A673 (cell line): ENCODE data around the gene TUBA1C. TPM values are rescaled to one million over a fixed set of nuclear protein-coding genes. Genes with fewer than 3 reads are reported as not detected.

Source experiments
- BruUV-seq: library from RNA; stranded (reverse); fragments of 400-500 nt; replicated peaks from 2 replicates; lab custom pipeline; 2021; lab: Mats Ljungman, UMichigan
- CTCF ChIA-PET: fragments of 300-600 bp; sonication (Branson Sonifier 250); formaldehyde crosslinking; loops from one replicate; lab custom pipeline; 2022; ENCODE audit warnings: antibody characterized with exemption; lab: Charles Lee
- POLR2A ChIA-PET: fragments of 300-600 bp; sonication (Branson Sonifier 250); formaldehyde crosslinking; loops from one replicate; lab custom pipeline; 2022; ENCODE audit warnings: antibody characterized with exemption; ENCODE audit not compliant: low non-redundant PET; lab: Charles Lee
- DNase-seq: peaks from one replicate; pipeline ENCODE4 v3.0.0-alpha.2; 2015; ENCODE audit warnings: low spot score
- H3K27ac ChIP-seq: fragments of 200-600 bp; sonication (generic); 2 replicates; pipeline ENCODE4 v1.5.1; 2016; ENCODE audit warnings: mixed run types, low read depth, mild to moderate bottlenecking, mixed read lengths, antibody characterized with exemption, low read length; ENCODE audit not compliant: poor library complexity, severe bottlenecking
- H3K27me3 ChIP-seq: fragments of 200-600 bp; sonication (generic); replicated peaks from 2 replicates; pipeline ENCODE4 v1.6.1; 2017; ENCODE audit warnings: mixed run types, low read depth, mild to moderate bottlenecking, mixed read lengths, antibody characterized with exemption, low read length; ENCODE audit not compliant: insufficient read depth, poor library complexity
- H3K36me3 ChIP-seq: fragments of 200-600 bp; sonication (generic); 2 replicates; pipeline ENCODE4 v1.6.1; 2016; ENCODE audit warnings: mixed run types, mild to moderate bottlenecking, mixed read lengths, antibody characterized with exemption, low read length; ENCODE audit not compliant: insufficient read depth, poor library complexity, severe bottlenecking
- H3K4me1 ChIP-seq: fragments of 200-600 bp; sonication (generic); 2 replicates; pipeline ENCODE4 v1.6.1; 2017; ENCODE audit warnings: mixed run types, mild to moderate bottlenecking, mixed read lengths, antibody characterized with exemption, low read length; ENCODE audit not compliant: insufficient read depth, poor library complexity, severe bottlenecking
- H3K4me3 ChIP-seq: fragments of 200-600 bp; sonication (generic); 2 replicates; pipeline ENCODE4 v1.5.1; 2016; ENCODE audit warnings: low read depth, mixed run types, mild to moderate bottlenecking, mixed read lengths, low read length; ENCODE audit not compliant: poor library complexity, severe bottlenecking
- H3K9me3 ChIP-seq: fragments of 200-600 bp; sonication (generic); 2 replicates; pipeline ENCODE4 v1.6.1; 2016; ENCODE audit warnings: mixed run types, low read depth, mild to moderate bottlenecking, mixed read lengths, antibody characterized with exemption, low read length; ENCODE audit not compliant: poor library complexity, severe bottlenecking
- CTCF ChIP-seq: fragments of 300-800, 200-600 bp; sonication (generic); conservative IDR thresholded peaks from 2 replicates; pipeline ENCODE4 v1.5.1; 2017; ENCODE audit warnings: low read depth, mild to moderate bottlenecking, antibody characterized with exemption, low read length, moderate library complexity, mixed read lengths
- EZH2 ChIP-seq: fragments of 200-600 bp; sonication (generic); IDR thresholded peaks from 2 replicates; pipeline ENCODE4 v1.6.1; 2017; ENCODE audit warnings: borderline replicate concordance, low read depth, mild to moderate bottlenecking, mixed read lengths, antibody characterized with exemption, low read length; ENCODE audit not compliant: poor library complexity, severe bottlenecking
- intact Hi-C: fragments of 100-400 bp; cut with micrococcal nuclease; formaldehyde crosslinking; loops from one replicate; pipeline ENCODE4 v1.10.0; 2022; ENCODE audit not compliant: unreplicated experiment
- total RNA-seq: library from RNA; stranded (reverse); gene quantifications from 2 replicates; pipeline ENCODE4 v1.2.3, GENCODE V29; 2021

The TUBA1C gene
- total RNA-seq, 1 experiment from 2014 or later: 622 TPM

- Histone ChIP-seq H3K4me1 (peaks cover 10% of the 10 kb centered on the region), H3K4me3 (no peak overlapping the region), H3K36me3 (no peaks in the 10 kb centered on the region), H3K27ac (no peak overlapping the region), H3K9me3 (no peaks in the 10 kb centered on the region), H3K27me3 (no peaks in the 10 kb centered on the region)
- TF ChIP-seq EZH2: no peak
- ChIA-PET POLR2A (no interaction called here), CTCF (no interaction called here)
- no TSS peak for BruUV-seq
- DNase-seq: no peak
- intact Hi-C loops: no loop called here
Observed at GRCh38 chr12:49227713-49228112, 37.2 kb upstream of the TUBA1C start.

GRCh38 chr12:49228653-49229052 lies 36.2 kb upstream of the TUBA1C start:
- BruUV-seq: no TSS peak
- CTCF ChIA-PET: no interaction called here
- intact Hi-C loops: no loop called here
- no peaks in the 10 kb centered on the region for H3K27me3 ChIP-seq
- no peak overlapping the region for H3K27ac ChIP-seq
- no peaks in the 10 kb centered on the region for H3K36me3 ChIP-seq
- no peak for TF ChIP-seq CTCF
- no peak for TF ChIP-seq EZH2
- POLR2A ChIA-PET: no interaction called here
- no peak overlapping the region for H3K4me3 ChIP-seq
- H3K9me3 ChIP-seq: no peaks in the 10 kb centered on the region
- H3K4me1 ChIP-seq: peaks cover 15% of the 10 kb centered on the region
- DNase-seq: no peak

- BruUV-seq: no TSS peak
- CTCF ChIA-PET: no interaction called here
- intact Hi-C loops: no loop called here
Observed at GRCh38 chr12:49230176-49230804, 34.6 kb upstream of the TUBA1C start.

More at GRCh38 chr12:49230176-49230804, 34.6 kb upstream of the TUBA1C start:
- Histone ChIP-seq H3K36me3 (no peaks in the 10 kb centered on the region), H3K4me3 (no peak overlapping the region), H3K9me3 (no peaks in the 10 kb centered on the region), H3K27me3 (no peaks in the 10 kb centered on the region), H3K4me1 (peaks cover 21% of the 10 kb centered on the region), H3K27ac (no peak overlapping the region)
- DNase-seq: no peak
- TF ChIP-seq EZH2 (no peak), CTCF (no peak)
- POLR2A ChIA-PET: interaction anchor here (0.8 kb wide), 1 partner anchor 79 kb away, joined by 5 read pairs; no protein-coding TSS in a partner anchor
